Astrocyte (in vitro differentiated cells and primary cell): ENCODE measurements around the gene INPP5A.

Experiments
- CTCF ChIP-seq: IDR thresholded peaks from 2 replicates; pipeline ENCODE4 v1.5.1; 2011; ENCODE audit warnings: low read depth, mild to moderate bottlenecking, inconsistent platforms, low read length, moderate library complexity; ENCODE audit not compliant: insufficient read depth
- EZH2 ChIP-seq: IDR thresholded peaks from 2 replicates; pipeline ENCODE4 v1.6.1; 2012; ENCODE audit warnings: mild to moderate bottlenecking, low read length, inconsistent platforms; ENCODE audit not compliant: insufficient read depth

GRCh38 chr10:132798403-132798802 lies 260.8 kb downstream of the INPP5A start:
- TF ChIP-seq CTCF = no peak
- TF ChIP-seq EZH2 = no peak
